Mammary epithelial cell (primary cell): ENCODE results near the gene GGA1.

Experiments
- EZH2 ChIP-seq: IDR thresholded peaks from 2 replicates; pipeline ENCODE4 v1.6.1; 2012; ENCODE audit warnings: low read length, inconsistent platforms, borderline replicate concordance
- TF ChIP-seq, protein P1 (sequence below), 2 donors: IDR thresholded peaks in 1 of 2; conservative IDR thresholded peaks in 1 of 2; 2 replicates each; pipeline ENCODE4 v1.5.1; 2011 to 2012; ENCODE audit warnings: inconsistent platforms in 2 of 2, low read length in 2 of 2, mild to moderate bottlenecking in 2 of 2, control low read depth in 1 of 2, low read depth in 1 of 2; ENCODE audit not compliant: insufficient read depth in 1 of 2; ENCODE audit errors: extremely low read depth in 1 of 2

DNA sequence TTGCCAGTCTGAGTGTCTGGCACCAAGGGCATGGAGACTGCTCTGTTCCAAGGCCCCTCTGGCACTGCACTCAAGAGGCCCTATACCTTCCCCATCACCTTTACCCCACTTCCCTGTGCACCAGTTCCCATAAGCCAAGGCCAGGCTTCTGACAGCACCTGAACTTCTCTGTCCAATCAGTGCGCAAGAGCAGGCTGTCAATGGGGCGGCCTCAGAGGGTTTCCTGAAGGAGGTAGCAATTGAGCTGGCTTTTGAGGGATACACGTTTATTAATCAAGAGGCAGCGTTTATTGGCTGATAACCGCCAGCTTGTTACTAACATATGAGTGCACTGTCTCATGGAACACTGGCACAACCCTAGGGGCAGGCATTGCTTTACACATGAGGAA is 32.9 kb downstream of the GGA1 start:
- TF ChIP-seq, protein P1, sequence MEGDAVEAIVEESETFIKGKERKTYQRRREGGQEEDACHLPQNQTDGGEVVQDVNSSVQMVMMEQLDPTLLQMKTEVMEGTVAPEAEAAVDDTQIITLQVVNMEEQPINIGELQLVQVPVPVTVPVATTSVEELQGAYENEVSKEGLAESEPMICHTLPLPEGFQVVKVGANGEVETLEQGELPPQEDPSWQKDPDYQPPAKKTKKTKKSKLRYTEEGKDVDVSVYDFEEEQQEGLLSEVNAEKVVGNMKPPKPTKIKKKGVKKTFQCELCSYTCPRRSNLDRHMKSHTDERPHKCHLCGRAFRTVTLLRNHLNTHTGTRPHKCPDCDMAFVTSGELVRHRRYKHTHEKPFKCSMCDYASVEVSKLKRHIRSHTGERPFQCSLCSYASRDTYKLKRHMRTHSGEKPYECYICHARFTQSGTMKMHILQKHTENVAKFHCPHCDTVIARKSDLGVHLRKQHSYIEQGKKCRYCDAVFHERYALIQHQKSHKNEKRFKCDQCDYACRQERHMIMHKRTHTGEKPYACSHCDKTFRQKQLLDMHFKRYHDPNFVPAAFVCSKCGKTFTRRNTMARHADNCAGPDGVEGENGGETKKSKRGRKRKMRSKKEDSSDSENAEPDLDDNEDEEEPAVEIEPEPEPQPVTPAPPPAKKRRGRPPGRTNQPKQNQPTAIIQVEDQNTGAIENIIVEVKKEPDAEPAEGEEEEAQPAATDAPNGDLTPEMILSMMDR (conservative IDR thresholded peaks at IDR 0.05 in 1 of 2, IDR thresholded peaks at IDR 0.05 in 1 of 2; ENCODE audit: extremely low read depth in 1 of 2, insufficient read depth in 1 of 2, low read depth in 1 of 2, low read length in 2 of 2): no peak
- no peak for TF ChIP-seq EZH2
